Measurements from ENCODE around the gene KRT71. TPM values are rescaled to one million over a fixed set of nuclear protein-coding genes. Genes with fewer than 3 reads are reported as not detected.

Gene KRT71
- total and polyA plus RNA-seq, 2 of the 8 experiments (the other 6 are each of a cell fraction or from before 2014, with no cell fraction given) = not detected

GRCh38 chr12:52561880-52562449, 9.0 kb upstream of the KRT71 start (continued):
- TF ChIP-seq TCF12 (IDR thresholded peaks at IDR 0.05; ENCODE audit: low read depth, low read length) (no peak), EGR1 (IDR thresholded peaks at IDR 0.05; ENCODE audit: borderline replicate concordance, low read depth, low read length) (no peak), ASH2L (IDR thresholded peaks at IDR 0.05; ENCODE audit: low read length) (no peak), CTBP2 (IDR thresholded peaks at IDR 0.05; ENCODE audit: borderline replicate concordance, insufficient read depth, insufficient read length, low read length) (no peak), CHD1 (IDR thresholded peaks at IDR 0.05; ENCODE audit: low read depth, low read length) (no peak), TEAD4 (IDR thresholded peaks at IDR 0.05; ENCODE audit: low read depth, low read length) (no peak)

Data from H1 (cell line).